ENCODE measurements around the gene TUBG2.

The TUBG2 gene

GRCh38 chr17:42690596-42690995 lies 31.5 kb downstream of the TUBG2 start:
- Histone ChIP-seq H3K79me2 (ENCODE audit: insufficient read depth, low read length) (no peaks in the 10 kb centered on the region), H4K20me1 (ENCODE audit: insufficient read depth, low read length, poor library complexity, severe bottlenecking) (no peaks in the 10 kb centered on the region), H3F3A (ENCODE audit: low read depth) (no peaks in the 10 kb centered on the region), H3K4me3 (ENCODE audit: low read length, poor library complexity, severe bottlenecking) (no peak overlapping the region), H2AFZ (ENCODE audit: low read length) (no peak overlapping the region), H3K4me2 (ENCODE audit: low read depth, low read length, poor library complexity, severe bottlenecking) (no peak overlapping the region), H3K36me3 (ENCODE audit: insufficient read depth, low read length) (no peaks in the 10 kb centered on the region), H3K9me3 (ENCODE audit: insufficient read depth, low read depth, low read length) (no peaks in the 10 kb centered on the region), H3K9me2 (replicated peaks; ENCODE audit: low read depth, low read length) (no peaks in the 10 kb centered on the region), H3K9ac (ENCODE audit: low read depth, low read length, poor library complexity, severe bottlenecking) (no peak overlapping the region), H3K27me3 (ENCODE audit: insufficient read depth, low read length, poor library complexity, severe bottlenecking) (no peaks in the 10 kb centered on the region), H3K4me1 (ENCODE audit: insufficient read depth, low read length, poor library complexity, severe bottlenecking) (no peaks in the 10 kb centered on the region)
- no peak for TF ChIP-seq CTCF (conservative IDR thresholded peaks at IDR 0.05; ENCODE audit: low read length)
- TF ChIP-seq EZH2phosphoT487 (IDR thresholded peaks at IDR 0.05; ENCODE audit: borderline replicate concordance): no peak

GRCh38 chr17:42691021-42691545 lies 32.0 kb downstream of the TUBG2 start:
- Histone ChIP-seq H3K4me3 (ENCODE audit: low read length, poor library complexity, severe bottlenecking) (no peak overlapping the region), H3K4me1 (ENCODE audit: insufficient read depth, low read length, poor library complexity, severe bottlenecking) (no peaks in the 10 kb centered on the region), H2AFZ (ENCODE audit: low read length) (no peak overlapping the region), H3K79me2 (ENCODE audit: insufficient read depth, low read length) (no peaks in the 10 kb centered on the region), H3K9me3 (ENCODE audit: insufficient read depth, low read depth, low read length) (no peaks in the 10 kb centered on the region), H3F3A (ENCODE audit: low read depth) (no peaks in the 10 kb centered on the region), H3K9me2 (replicated peaks; ENCODE audit: low read depth, low read length) (no peaks in the 10 kb centered on the region), H3K27me3 (ENCODE audit: insufficient read depth, low read length, poor library complexity, severe bottlenecking) (no peaks in the 10 kb centered on the region), H3K36me3 (ENCODE audit: insufficient read depth, low read length) (no peaks in the 10 kb centered on the region), H3K4me2 (ENCODE audit: low read depth, low read length, poor library complexity, severe bottlenecking) (no peak overlapping the region), H4K20me1 (ENCODE audit: insufficient read depth, low read length, poor library complexity, severe bottlenecking) (no peaks in the 10 kb centered on the region), H3K9ac (ENCODE audit: low read depth, low read length, poor library complexity, severe bottlenecking) (no peak overlapping the region)
- TF ChIP-seq EZH2phosphoT487 (IDR thresholded peaks at IDR 0.05; ENCODE audit: borderline replicate concordance) (no peak), CTCF (conservative IDR thresholded peaks at IDR 0.05; ENCODE audit: low read length) (no peak)

GRCh38 chr17:42692489-42692888 lies 33.4 kb downstream of the TUBG2 start:
- no peak for TF ChIP-seq EZH2phosphoT487 (IDR thresholded peaks at IDR 0.05; ENCODE audit: borderline replicate concordance)
- no peak for TF ChIP-seq CTCF (conservative IDR thresholded peaks at IDR 0.05; ENCODE audit: low read length)
- Histone ChIP-seq H3F3A (ENCODE audit: low read depth) (no peaks in the 10 kb centered on the region), H3K9ac (ENCODE audit: low read depth, low read length, poor library complexity, severe bottlenecking) (no peak overlapping the region), H3K79me2 (ENCODE audit: insufficient read depth, low read length) (no peaks in the 10 kb centered on the region), H2AFZ (ENCODE audit: low read length) (no peak overlapping the region), H4K20me1 (ENCODE audit: insufficient read depth, low read length, poor library complexity, severe bottlenecking) (no peaks in the 10 kb centered on the region), H3K27me3 (ENCODE audit: insufficient read depth, low read length, poor library complexity, severe bottlenecking) (no peaks in the 10 kb centered on the region), H3K36me3 (ENCODE audit: insufficient read depth, low read length) (no peaks in the 10 kb centered on the region), H3K4me2 (ENCODE audit: low read depth, low read length, poor library complexity, severe bottlenecking) (no peak overlapping the region), H3K4me3 (ENCODE audit: low read length, poor library complexity, severe bottlenecking) (no peak overlapping the region), H3K9me2 (replicated peaks; ENCODE audit: low read depth, low read length) (no peaks in the 10 kb centered on the region), H3K9me3 (ENCODE audit: insufficient read depth, low read depth, low read length) (no peaks in the 10 kb centered on the region), H3K4me1 (ENCODE audit: insufficient read depth, low read length, poor library complexity, severe bottlenecking) (no peaks in the 10 kb centered on the region)

Data from Loucy (cell line).